HG03378 (cell line): ENCODE measurements around the gene PDHB.

Source experiments
- ATAC-seq: cut with Tn5 transposase; IDR thresholded peaks from one replicate; pipeline ENCODE4 v1.9.1; 2021; ENCODE audit warnings: mild to moderate bottlenecking, moderate library complexity; ENCODE audit not compliant: unreplicated experiment

The PDHB gene

GRCh38 chr3:58433400-58434167 lies at the start of gene PDHB:
Gene PDHB (minus strand): TSS chr3:58433832. CDS start chr3:58433809, 23 bp downstream.
- ATAC-seq: peak; percentile 80

GRCh38 chr3:58482917-58483636 lies 49.4 kb upstream of the PDHB start:
- no peak for ATAC-seq

- no peak for ATAC-seq
Observed at GRCh38 chr3:58480309-58480708, 46.7 kb upstream of the PDHB start.

GRCh38 chr3:58478781-58479180 lies 45.1 kb upstream of the PDHB start:
- no peak for ATAC-seq

GRCh38 chr3:58474967-58475578 lies 41.4 kb upstream of the PDHB start:
- ATAC-seq: no peak

- ATAC-seq: no peak
Observed at GRCh38 chr3:58474348-58474911, 40.8 kb upstream of the PDHB start.

- no peak for ATAC-seq
Observed at GRCh38 chr3:58473275-58473674, 39.6 kb upstream of the PDHB start.

- no peak for ATAC-seq
Observed at GRCh38 chr3:58471025-58471887, 37.6 kb upstream of the PDHB start.

- no peak for ATAC-seq
Observed at GRCh38 chr3:58470363-58471024, 36.9 kb upstream of the PDHB start.

GRCh38 chr3:58469096-58469495 lies 35.5 kb upstream of the PDHB start:
- ATAC-seq: no peak

- no peak for ATAC-seq
Observed at GRCh38 chr3:58466899-58467563, 33.4 kb upstream of the PDHB start.

GRCh38 chr3:58464866-58465265 lies 31.2 kb upstream of the PDHB start:
- no peak for ATAC-seq

GRCh38 chr3:58463942-58464271 lies 30.3 kb upstream of the PDHB start:
- ATAC-seq: no peak

- ATAC-seq: peak; percentile 86
Observed at GRCh38 chr3:58463181-58463941, 29.7 kb upstream of the PDHB start.

GRCh38 chr3:58462829-58463180 lies 29.2 kb upstream of the PDHB start:
- ATAC-seq: no peak

- no peak for ATAC-seq
Observed at GRCh38 chr3:58459160-58459559, 25.5 kb upstream of the PDHB start.

- no peak for ATAC-seq
Observed at GRCh38 chr3:58452176-58452575, 18.5 kb upstream of the PDHB start.

GRCh38 chr3:58441514-58442450 lies 8.2 kb upstream of the PDHB start:
- no peak for ATAC-seq
